Sigmoid colon (tissue), 3 donors: Measurements from ENCODE around the gene ERBB2.

Experiments used
- CTCF ChIP-seq, 4 experiments: fragments of 450-650 bp in 3 of 4; fragments of 200-600 bp in 1 of 4; IDR thresholded peaks; one replicate each; pipeline ENCODE4 v1.5.1; 2016 to 2019; ENCODE audit warnings: antibody characterized with exemption in 4 of 4, mild to moderate bottlenecking in 3 of 4, moderate library complexity in 2 of 4
- POLR2A ChIP-seq, 2 donors: fragments of 450-650 bp; IDR thresholded peaks; one replicate each; pipeline ENCODE4 v1.6.1; 2016; ENCODE audit warnings: antibody characterized with exemption in 2 of 2, mild to moderate bottlenecking in 2 of 2, moderate library complexity in 2 of 2

GRCh38 chr17:39755554-39756379, 55.9 kb downstream of the ERBB2 start:
- no peak for TF ChIP-seq CTCF (IDR thresholded peaks at IDR 0.05)
- no peak for TF ChIP-seq POLR2A (IDR thresholded peaks at IDR 0.05)
